NCI-H2029 (cell line): ENCODE measurements around the gene CCDC27.
"Not testable (repeated sequence)": the region's sequence is repeated elsewhere in the genome, so short reads cannot be mapped to it uniquely, and the experiment has no call there.

Experiments
- DNase-seq: peaks from one replicate; lab custom pipeline; 2025; lab: John Stamatoyannopoulos, UW

The CCDC27 gene

DNA sequence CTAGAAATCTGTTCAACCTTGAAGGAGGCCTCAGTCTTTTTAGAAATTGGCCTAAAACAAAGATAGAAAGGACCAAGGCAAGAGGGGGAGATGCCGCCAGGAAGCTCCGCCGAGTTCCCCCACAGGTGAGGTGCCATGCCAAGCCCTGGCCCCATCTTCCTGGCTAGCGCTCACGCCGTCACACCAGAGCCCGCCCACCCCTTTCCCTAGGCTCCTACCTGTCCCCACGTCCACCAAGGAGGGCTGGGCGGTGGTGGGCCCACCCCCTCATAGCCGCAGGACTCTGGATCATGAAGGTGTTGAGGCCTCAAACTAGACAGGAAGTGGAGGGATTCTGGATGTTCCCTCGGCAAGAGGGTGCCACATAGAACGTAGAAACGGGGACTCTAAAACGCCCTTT is 15.5 kb upstream of the CCDC27 start:
- no peak for DNase-seq

DNA sequence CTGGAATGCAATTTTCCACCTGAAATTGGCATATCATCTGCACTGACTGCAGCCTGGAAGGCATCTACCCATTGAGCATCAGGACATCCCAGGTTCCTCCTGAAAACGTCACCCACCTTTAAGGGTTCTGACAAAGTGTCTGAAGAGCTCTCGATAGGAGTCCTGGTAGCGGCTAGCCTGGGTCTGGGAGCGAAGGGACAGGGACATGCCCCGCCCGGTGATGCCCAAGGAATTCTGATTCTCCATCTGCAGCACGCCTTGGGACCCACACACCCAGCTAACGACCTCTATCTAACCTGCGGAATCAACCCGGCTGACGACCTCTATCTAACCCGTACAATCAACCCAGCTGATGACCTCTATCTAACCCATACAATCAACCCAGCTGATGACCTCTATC is 13.3 kb upstream of the CCDC27 start:
- no peak for DNase-seq

DNA sequence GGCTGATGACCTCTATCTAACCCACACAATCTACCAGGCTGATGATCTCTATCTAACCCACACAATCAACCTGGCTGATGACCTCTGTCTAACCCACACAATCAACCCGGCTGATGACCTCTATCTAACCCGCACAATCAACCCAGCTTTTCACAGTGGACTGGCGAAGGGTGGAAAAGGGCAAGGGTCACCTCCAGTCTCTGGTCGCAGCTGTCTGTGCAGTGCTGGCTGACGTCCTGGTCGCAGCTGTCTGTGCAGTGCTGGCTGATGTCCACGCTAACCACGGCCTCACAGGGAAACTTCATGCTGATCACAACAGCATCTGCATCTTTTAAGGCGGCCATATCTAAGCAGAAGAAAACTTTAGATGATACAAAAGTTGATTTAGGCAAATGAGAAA is 12.2 kb upstream of the CCDC27 start:
- no peak for DNase-seq

DNA sequence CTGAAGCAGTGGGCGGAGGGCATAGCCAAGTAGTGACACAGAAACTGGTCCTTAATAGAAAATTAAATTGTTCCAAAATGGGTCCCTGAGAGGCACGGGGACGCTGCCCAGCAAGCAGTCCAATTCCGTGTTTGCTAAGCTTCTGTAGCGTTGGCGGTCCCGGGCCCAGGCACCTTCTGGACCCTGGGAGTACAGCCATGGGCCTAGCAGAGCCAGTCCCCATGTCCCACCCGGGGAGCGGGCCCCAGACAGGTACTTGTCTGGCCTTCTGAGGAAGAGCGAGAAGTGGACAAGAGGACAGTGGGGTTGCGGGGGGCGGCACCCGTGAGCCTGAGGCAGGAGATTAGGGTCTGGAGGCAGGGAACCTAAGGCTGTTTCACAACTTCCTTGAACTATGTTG is 11.5 kb upstream of the CCDC27 start:
- no peak for DNase-seq

DNA sequence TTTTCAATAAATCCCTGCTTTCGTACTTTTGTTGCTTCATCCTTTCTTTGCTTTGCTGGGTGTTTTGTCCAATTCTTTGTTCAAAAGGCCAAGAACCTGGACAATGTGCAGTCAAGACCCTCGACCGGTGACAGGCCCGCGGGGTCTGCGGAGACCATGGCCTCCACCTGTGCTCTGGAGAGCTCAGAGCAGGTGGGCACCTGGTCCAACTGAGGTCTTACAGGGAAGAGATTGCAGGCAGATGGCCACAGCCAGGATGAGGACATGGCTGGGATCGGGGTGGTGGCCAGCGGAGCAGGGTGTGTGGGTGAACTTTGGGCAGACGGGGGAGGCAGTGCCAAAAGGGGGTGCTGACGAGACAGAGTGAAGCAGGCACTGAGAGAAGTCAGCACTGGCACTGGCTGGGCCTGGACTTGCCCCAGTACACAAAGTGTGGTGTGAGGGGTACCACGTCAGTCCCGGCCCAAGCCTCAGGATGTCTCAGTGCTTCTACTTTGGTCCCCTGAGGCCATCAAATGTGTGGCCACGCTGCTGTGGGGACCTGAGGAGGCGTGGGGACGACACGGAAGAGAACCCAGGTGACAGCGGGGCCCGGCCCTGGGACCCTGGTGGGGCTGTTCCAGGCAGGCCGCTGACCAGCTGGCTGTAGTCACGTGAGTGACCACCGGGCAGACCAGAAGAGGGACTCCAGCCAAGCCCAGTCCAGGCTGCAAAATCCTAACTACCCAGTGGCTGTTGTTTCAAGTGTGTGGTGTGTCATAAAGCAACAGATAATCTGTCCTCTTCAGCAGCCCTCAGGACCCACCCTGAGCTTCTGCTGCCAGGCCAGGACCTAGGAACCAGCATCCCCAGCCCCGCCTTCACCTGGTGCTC is 10.4 kb upstream of the CCDC27 start:
- DNase-seq: no peak

DNA sequence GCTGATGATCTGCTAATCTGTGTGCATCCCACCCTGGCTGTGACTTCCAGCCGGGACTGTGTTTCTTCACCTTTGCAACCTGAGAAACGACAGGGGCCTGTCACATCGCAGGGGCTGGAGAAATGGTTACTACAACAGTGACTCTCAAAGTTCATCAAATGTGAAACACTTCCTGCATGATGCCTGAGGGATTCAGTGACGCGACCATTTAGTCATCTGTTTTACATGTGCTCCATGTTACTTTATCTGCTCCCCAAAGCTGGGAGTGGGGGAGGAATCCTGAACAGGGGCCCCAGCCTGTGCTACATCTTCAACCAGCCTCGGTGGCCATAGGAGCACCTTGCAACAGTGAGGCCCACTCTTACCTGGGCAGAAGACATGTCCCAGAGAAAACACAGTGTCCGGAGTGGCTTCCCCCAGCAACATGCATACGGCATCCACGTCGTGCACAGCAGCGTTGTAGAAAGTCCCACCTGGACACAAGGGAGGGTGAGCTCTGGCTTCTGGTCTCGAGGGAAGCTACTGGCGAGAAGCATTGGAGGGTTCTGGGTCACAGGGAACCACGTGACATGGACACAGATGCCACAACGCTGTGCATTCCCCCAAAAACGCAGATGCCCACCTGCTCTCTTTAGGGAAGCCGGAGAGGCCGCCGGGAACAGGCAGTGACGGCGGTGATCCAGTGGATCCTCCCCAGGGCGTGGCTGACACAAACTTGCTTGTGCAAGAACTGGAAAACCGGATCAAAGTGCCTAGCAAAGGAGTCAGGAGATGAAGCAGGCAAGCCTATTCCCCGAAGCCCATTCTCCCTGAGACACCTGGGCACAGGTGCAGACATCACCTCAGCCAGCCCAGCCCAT is 9.6 kb upstream of the CCDC27 start:
- DNase-seq: no peak

DNA sequence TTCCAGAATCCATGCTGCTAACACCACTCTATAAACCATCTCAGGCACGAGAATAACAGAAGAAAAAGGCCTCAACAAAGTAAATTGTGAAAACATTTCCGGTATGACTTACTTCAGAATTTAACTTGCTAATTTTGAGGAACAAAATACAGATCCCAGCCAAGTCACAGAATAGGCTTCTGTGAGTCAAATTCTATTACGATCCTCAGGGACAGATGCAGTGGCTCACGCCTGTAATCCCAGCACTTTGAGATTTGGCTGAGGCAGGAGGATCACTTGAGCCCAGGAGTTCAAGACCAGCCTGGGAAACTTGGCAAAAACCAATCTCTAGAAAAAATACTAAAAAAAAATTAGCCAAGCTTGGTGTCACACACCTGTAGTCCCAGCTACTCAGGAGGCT is 8.8 kb upstream of the CCDC27 start:
- no peak for DNase-seq

DNA sequence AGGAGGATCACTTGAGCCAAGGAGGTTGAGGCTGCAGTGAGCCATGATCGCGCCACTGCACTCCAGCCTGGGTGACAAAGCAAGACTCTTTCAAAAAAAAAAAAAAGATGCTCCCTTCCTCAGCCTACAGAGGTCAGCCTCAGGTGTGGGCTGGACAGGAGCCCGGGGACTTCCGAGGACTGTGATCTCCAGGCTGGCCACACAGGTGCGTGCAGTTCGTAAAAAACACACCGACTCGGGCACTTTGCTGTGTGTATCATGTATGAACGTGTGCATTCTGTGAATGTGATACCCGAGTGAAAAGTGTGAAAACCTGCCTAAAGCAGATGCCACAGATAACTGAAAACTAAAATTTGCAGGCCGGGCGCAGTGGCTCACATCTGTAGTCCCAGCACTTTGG is 8.4 kb upstream of the CCDC27 start:
- DNase-seq: no peak

DNA sequence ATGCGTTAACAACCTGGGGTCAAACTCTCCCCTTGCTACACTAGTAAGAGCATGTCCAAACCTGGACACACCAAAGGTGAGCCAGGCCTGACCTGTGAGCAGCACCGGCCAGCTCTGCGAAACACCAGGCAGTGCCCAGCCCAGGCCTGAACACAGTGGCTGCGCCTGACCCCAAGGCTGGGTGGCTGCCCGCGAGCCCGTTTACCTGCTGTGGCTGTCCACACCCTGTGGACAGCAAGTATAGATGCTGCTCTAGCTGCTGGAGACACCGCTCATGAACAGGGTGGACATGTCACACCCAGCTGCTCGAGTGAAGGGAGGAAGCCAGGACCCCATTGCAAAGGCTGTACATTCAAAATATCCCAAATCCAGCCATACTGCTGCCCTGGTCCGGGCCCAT is 7.6 kb upstream of the CCDC27 start:
- DNase-seq: no peak

DNA sequence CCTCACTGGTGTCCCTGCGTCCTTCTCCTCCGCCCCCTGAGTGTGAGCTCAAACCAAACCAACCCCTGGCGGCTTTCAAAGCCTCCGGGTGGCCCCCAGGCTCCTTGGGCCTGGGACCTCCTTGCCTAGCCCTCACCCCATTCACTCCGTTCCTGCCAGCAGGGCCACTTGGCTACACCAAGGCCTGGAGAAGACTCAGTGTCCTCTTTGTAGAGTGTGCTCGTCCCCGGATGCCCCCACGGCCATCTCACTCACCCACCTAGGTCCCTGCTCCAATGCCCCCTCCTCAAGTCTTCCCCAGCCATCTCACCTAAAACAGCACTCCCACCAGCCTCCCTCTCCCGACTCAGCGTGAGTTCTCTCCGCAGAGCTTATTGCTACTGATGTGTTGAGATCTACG is 7.2 kb upstream of the CCDC27 start:
- DNase-seq: no peak

DNA sequence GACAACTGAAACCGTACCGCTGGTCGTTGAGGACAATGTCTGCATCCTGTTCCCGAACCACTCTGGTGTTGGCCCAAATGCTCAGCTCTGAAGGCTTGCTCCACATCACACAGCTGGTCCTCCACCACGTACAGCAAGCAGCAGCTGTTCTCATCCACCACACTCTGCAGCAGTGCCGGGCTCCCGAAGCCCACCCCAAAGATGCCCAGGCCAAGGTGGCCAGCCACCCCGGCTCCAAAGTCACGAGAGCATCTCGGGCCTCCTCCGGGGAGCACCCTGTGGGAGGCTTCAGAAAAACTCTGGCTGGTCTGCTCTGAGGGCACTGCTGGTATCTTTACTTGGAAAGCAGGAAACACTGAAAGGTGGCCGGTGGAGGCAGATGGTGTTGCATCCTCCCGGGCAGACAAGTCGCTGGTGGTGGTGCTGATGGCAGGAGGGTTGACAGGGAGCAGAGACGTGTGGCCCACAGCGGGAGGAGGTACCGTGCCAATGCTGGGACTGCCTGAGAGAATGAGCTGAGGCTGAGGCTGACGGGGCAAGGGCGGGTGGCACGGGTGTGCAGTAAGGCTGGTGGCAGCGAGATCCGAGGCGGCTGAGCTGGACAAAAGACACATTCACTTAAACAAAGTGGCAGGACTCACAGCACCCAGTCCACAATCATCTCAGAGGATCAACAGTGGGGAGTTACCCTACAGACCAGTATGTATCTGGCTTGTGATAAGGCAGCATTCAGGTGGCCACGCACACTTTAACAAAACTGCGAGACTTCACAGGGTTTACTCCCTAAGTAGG is 6.5 kb upstream of the CCDC27 start:
- no peak for DNase-seq

DNA sequence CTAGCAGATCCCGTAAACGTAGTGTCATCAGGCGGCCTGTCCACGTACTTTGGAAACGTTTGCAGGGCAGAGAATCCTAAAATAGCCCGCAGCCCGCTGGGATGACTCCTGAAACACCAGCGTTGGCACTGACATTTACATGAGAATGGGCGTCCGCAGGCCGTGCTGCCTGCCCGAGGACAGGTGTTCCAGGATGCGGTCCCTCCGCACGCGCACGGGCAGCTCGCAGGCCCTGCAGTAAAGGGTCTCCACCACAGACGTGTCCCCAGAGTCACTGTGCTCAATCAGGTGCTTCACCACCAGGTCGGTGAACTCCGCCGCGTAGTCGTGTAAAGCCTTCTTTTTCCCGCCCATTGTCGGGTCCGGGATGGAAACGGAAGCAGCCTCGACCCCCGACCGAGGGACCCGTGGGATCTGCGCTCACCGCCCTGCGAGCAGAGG is 5.8 kb upstream of the CCDC27 start:
- DNase-seq: no peak

DNA sequence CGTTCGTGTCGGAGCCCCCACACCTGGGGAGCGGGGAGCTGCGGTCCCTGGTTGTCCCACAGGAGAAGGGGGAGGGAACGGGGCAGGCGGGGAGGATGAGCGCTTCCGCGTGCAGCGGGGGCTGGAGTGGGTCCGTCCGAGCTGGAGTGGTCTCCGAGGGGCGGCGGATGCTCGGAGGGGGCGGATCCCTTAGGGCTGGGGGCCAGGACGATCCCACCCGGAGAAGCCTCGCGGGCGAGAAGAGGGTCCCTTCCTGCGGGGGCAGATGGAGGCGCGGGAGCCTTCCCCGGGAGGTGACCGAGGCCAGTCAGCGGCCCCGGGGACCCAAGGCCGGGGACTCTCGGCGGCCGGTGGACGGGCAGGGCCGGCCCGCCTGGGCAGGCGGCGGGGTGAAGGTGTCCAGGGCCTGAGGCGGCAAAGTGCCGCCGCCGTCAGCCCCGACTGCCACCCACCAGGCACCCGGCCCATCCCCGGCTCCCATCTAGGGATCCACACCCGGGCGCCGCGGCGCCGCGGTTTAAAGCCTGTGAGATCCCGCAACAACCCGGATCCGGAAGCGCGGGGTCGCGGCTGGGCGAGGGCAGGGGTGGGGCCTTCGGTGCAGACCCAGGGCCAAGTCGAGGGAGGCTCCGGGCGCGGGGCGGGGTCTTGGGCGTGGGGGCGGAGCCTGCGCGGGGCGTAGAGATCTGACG is 5.3 kb upstream of the CCDC27 start:
- no peak for DNase-seq

DNA sequence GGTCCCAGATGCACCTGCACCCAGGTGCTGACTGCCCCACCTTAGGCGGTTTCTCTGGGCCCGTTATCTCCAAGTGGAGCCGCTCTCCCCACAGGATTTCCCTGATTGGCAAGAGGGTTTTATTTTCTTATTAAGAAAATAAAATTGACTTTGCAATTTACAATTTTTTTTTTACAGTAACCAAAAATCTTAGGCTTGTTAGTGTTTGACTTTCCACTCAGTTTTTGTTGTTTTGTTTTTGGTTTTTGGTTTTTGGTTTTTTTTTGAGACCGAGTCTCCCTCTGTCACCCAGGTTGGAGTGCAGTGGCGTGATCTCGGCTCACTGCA is 4.8 kb upstream of the CCDC27 start:
- DNase-seq: no peak

DNA sequence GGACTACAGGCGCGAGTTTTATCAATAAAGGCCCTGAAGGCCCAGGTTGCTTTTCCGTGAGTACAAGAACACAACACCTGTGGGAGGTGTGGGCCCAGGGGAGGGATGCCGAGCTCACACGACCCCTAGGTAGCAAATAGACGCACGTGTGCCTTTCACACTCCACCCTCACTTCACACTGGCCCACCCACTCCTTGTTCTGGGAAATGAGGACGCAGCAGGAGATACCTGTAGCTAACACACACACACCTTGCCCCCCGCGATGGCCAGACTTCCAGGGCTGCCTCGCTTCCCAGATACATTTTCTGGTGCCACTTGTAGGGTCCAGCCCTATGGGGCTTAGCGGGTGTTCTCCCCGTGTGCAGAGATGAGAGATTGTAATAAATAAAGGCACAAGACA is 4.3 kb upstream of the CCDC27 start:
- no peak for DNase-seq

DNA sequence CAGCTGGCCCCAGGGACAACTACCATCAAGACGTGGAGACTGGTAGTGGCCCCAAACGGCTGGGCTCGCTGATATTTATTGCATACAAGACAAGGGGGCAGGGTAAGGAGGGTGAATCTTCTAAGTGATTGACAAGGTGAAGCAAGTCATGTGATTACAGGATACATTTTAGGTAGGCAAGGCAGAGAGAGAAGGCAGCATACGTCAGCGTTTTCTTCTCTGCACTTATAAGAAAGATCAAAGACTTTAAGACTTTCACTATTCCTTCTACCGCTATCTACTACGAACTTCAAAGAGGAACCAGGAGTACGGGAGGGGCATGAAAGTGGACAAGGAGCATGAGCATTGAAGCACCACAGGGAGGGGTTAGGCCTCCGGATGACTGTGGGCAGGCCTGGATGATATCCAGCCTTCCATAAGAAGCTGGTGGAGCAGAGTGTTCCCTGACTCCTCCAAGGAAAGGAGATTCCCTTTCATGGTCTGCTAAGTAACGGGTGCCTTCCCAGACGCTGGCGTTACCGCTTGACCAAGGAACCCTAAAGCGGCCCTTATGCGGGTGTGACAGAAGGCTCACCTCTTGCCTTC is 3.8 kb upstream of the CCDC27 start:
- not testable (repeated sequence) for DNase-seq

DNA sequence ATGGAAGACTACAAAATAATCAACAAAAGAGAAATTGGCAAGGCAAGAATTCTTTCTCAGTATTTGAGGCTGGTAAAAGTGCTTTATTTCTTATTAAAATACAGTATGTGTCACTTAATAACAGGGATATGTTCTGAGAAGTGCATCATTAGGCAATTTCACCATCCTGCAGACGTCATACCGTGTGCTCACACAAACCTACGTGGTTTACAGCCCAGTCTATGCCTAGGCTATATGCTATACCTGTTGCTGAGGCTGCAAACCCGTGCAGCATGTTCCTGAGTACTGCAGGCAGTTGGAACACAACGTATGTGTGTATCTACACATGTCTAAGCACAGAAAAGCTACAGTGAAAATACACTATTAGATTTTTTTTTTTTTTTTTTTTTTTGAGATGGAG is 2.7 kb upstream of the CCDC27 start:
- DNase-seq: no peak

DNA sequence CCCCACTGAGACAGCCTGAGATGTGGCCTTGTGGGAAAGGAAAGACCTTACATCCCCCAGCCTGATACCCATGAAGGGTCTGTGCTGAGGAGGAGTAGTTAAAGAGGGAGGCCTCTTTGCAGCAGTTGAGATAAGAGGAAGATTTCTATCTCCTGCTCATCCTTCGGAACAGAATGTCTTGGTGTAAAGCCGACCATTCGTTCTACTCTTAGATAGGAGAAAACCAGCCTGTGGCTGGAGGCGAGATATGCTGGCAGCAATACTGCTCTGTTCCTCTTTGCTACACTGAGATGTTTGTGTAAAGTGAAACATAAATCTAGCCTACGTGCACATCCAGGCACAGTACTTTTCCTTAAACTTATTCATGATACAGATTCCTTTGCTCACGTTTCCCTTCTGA is 1.5 kb upstream of the CCDC27 start:
- DNase-seq: no peak

DNA sequence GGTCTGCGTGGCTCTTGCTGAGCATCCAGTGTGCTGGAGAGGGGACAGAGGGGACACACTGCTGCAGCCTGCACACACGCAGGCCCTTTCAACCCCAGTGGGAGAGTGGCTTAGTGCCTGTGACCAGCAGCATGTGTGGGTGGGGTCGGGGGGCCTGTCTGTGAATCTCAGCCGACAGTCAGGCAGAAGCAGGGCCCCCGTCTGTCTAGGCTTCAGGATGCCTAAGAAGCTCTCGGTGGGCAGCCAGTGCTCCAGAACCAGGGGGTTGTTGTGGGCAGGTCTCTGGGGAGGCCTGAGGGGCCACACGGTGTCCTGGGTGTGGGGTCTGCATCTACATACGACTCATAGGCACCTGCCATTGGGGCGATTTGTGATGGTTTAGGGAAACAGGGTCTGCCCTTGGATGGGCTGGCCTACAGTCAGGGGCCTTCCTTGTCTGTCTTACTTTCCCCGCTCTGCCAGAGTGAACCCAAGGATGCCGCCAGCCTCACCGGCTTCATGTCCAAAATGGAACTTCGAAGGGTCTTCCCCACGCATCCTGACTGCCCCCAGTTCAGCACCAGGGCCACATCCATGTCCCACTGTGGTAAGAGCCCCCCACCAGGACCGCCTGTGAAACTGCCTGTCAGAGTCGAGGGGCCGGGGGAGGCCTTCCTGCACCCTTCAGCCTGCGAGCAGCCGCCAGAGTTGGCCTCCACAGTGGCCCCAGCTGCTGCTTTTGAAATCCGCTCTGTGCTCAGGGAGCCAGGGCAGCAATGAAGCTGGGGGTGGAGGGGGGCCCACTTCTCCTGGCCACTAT is 1.6 kb downstream of the CCDC27 start:
- no peak for DNase-seq

DNA sequence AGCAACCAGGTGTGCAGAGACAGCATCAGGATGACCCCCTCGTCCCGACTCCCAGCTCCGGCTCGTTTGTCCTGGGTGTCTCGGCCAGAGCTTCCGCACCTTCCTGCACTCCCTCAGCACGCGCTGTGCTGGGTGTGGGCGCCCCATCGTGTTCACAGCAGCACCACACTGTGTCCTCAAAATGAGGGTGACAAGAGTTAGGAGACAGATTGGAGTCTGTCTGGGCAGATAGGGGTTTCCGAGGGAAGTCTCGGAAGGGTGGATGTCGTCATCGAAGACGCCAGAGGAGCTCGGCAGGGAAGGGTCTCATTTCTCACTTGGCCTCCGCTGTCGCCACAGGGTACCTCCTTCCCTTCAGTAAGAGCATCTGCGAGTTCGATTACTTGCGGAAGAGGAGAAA is 4.1 kb downstream of the CCDC27 start:
- DNase-seq: no peak

DNA sequence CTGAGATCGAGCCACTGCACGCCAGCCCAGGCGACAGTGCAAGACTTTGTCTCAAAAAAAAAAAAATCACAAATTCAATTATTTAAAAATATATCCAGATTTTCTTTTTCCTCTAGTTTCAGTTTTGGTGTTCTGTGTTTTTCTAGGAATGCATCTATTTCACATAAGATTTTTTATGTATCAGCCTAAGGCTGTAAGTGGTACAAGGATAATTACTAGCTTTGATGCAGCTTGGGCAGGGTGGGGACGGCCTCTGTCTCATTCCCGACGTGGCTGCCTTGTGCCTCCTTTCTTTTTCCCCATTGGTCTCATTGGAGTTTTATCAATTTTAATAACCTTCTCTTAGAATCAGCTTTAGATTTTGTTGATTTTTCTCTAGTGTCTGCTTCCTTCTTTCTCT is 6.9 kb downstream of the CCDC27 start:
- DNase-seq: no peak
